Neural progenitor cell (in vitro differentiated cells): Measurements from ENCODE around the gene EN2.
A peak's percentile ranks its signal among the peaks of the same experiment; 100 is the strongest.

Experiments
- EZH2 ChIP-seq: fragments of 200-600 bp; sonication (generic); IDR thresholded peaks from 2 replicates; pipeline ENCODE4 v1.6.1; 2017; ENCODE audit warnings: antibody characterized with exemption, mild to moderate bottlenecking, moderate library complexity
- TF ChIP-seq, protein P1 (sequence below): fragments of 200-600 bp; sonication (generic); IDR thresholded peaks from 2 replicates; pipeline ENCODE4 v1.5.1; 2017; ENCODE audit warnings: antibody characterized with exemption, mild to moderate bottlenecking

DNA sequence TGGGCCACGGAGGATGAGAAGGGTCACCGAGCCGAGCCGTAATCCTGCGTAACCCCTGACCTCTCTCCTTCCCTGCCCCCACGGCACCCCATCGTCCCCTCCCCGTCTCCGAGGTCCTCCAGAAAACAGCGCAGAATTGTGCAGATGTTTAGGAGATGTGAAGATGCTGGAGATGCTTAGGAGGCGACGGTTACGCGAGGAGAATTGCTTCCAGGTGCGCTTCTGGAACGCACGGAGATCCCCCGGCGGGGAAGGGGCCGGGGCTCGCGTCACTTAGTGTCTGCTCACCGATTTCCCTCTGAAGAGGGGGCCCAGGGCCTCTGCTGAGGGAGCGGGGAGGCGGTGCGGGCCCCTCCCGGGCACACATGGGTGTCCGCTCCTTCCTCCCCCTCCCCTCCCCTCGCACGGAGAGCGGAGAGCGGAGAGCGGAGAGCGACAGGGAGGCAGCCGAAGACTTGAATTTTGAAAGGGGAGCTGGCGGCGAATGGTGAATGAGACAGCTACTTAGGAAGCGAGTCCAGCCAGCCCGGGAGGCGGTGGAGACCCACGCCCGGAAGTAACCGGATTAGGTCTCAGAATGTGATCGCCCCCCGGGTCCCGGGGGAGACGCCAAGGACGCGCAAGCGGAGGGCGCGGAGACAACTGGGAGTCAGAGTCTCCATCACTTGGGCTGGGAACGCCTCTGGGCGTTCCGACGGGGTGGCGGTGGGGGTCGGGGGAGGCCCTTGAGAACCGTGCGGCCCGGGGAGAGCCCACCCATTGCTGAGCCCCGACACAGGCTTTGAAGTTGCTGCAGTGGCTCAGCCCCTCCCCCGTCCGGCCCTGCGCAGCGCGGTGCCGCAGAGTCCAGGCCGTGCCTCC is 8.7 kb upstream of the EN2 start:
- peak; percentile 95 for TF ChIP-seq EZH2
- TF ChIP-seq, protein P1, sequence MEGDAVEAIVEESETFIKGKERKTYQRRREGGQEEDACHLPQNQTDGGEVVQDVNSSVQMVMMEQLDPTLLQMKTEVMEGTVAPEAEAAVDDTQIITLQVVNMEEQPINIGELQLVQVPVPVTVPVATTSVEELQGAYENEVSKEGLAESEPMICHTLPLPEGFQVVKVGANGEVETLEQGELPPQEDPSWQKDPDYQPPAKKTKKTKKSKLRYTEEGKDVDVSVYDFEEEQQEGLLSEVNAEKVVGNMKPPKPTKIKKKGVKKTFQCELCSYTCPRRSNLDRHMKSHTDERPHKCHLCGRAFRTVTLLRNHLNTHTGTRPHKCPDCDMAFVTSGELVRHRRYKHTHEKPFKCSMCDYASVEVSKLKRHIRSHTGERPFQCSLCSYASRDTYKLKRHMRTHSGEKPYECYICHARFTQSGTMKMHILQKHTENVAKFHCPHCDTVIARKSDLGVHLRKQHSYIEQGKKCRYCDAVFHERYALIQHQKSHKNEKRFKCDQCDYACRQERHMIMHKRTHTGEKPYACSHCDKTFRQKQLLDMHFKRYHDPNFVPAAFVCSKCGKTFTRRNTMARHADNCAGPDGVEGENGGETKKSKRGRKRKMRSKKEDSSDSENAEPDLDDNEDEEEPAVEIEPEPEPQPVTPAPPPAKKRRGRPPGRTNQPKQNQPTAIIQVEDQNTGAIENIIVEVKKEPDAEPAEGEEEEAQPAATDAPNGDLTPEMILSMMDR, result no peak
